PC-3 (cell line): Measurements from ENCODE around the gene EYS. TPM values are rescaled to one million over a fixed set of nuclear protein-coding genes. Genes with fewer than 3 reads are reported as not detected.

Experiments used
- ATAC-seq: fragments of 200-7000 bp; cut with Tn5 transposase; 2 replicates; pipeline ENCODE4 v1.9.1; 2020; ENCODE audit warnings: mild to moderate bottlenecking, moderate library complexity
- BruUV-seq: library from RNA; stranded (reverse); fragments of 400-500 nt; replicated peaks from 2 replicates; lab custom pipeline; 2021; lab: Mats Ljungman, UMichigan
- CTCF ChIA-PET: fragments of 300-600 bp; sonication (Branson Sonifier 250); formaldehyde crosslinking; loops from one replicate; lab custom pipeline; 2022; ENCODE audit warnings: antibody characterized with exemption; lab: Charles Lee
- POLR2A ChIA-PET: fragments of 300-600 bp; sonication (Branson Sonifier 250); formaldehyde crosslinking; loops from one replicate; lab custom pipeline; 2022; ENCODE audit warnings: antibody characterized with exemption; ENCODE audit not compliant: unreplicated experiment; lab: Charles Lee
- DNase-seq: peaks from one replicate; pipeline ENCODE4 v3.0.0-alpha.2; 2015
- H2AFZ ChIP-seq: fragments of 300-600 bp; sonication (generic); 2 replicates; pipeline ENCODE4 v1.6.0; 2016; ENCODE audit warnings: antibody characterized with exemption, low read length
- H3F3A ChIP-seq: fragments of 300-600 bp; sonication (generic); one replicate; pipeline ENCODE4 v1.6.0; 2017; ENCODE audit warnings: antibody characterized with exemption, low read length, control low read depth, mild to moderate bottlenecking; ENCODE audit not compliant: unreplicated experiment
- H3K27ac ChIP-seq: fragments of 300-600 bp; sonication (generic); 2 replicates; pipeline ENCODE4 v1.5.1; 2016; ENCODE audit warnings: mild to moderate bottlenecking, low read length
- H3K27me3 ChIP-seq: fragments of 300-600 bp; sonication (generic); 2 replicates; pipeline ENCODE4 v1.6.1; 2016; ENCODE audit warnings: low read length, mixed read lengths
- H3K36me3 ChIP-seq: fragments of 300-600 bp; sonication (generic); 2 replicates; pipeline ENCODE4 v1.6.1; 2016; ENCODE audit warnings: low read depth, mixed run types, low read length, mixed read lengths
- H3K4me1 ChIP-seq: fragments of 300-600 bp; sonication (generic); 2 replicates; pipeline ENCODE4 v1.5.1; 2016; ENCODE audit warnings: low read length; ENCODE audit not compliant: insufficient read depth
- H3K4me2 ChIP-seq: fragments of 300-600 bp; sonication (generic); 2 replicates; pipeline ENCODE4 v1.6.0; 2016; ENCODE audit warnings: low read length
- H3K4me3 ChIP-seq: fragments of 300-600 bp; sonication (generic); 2 replicates; pipeline ENCODE4 v1.5.1; 2016; ENCODE audit warnings: mild to moderate bottlenecking, low read length, mixed read lengths
- H3K79me2 ChIP-seq: fragments of 300-600 bp; sonication (generic); 2 replicates; pipeline ENCODE4 v1.6.1; 2017; ENCODE audit warnings: low read length, mixed read lengths
- H3K9ac ChIP-seq: fragments of 300-600 bp; sonication (generic); 2 replicates; pipeline ENCODE4 v1.6.0; 2016; ENCODE audit warnings: mild to moderate bottlenecking, low read length
- H3K9me2 ChIP-seq: fragments of 300-600 bp; sonication (generic); replicated peaks from 2 replicates; pipeline ENCODE4 v1.6.1; 2016; ENCODE audit warnings: mixed run types, low read length, mixed read lengths
- H3K9me3 ChIP-seq: fragments of 300-600 bp; sonication (generic); 2 replicates; pipeline ENCODE4 v1.6.1; 2016; ENCODE audit warnings: low read length, mixed read lengths
- H4K20me1 ChIP-seq: fragments of 300-600 bp; sonication (generic); 2 replicates; pipeline ENCODE4 v1.6.1; 2016; ENCODE audit warnings: low read length, mixed read lengths
- EZH2 ChIP-seq: fragments of 300-600 bp; sonication (generic); IDR thresholded peaks from one replicate; pipeline ENCODE4 v1.6.1; 2017; ENCODE audit warnings: antibody characterized with exemption, mild to moderate bottlenecking, low read length; ENCODE audit not compliant: unreplicated experiment
- EZH2phosphoT487 ChIP-seq: fragments of 300-600 bp; sonication (generic); IDR thresholded peaks from 2 replicates; pipeline ENCODE4 v1.6.1; 2018; ENCODE audit warnings: mild to moderate bottlenecking, antibody characterized with exemption, low read length, borderline replicate concordance
- intact Hi-C: fragments of 100-400 bp; cut with micrococcal nuclease; formaldehyde crosslinking; loops from 2 replicates; pipeline ENCODE4 v1.9.0; 2023
- total RNA-seq: library from RNA; depleted of rRNA; stranded (reverse); fragments of >200 nt; gene quantifications from 2 replicates; pipeline ENCODE4 v1.2.3, GENCODE V29; 2014
- TF ChIP-seq, protein P1 (sequence below): fragments of 300-600 bp; sonication (generic); conservative IDR thresholded peaks from 2 replicates; pipeline ENCODE4 v1.5.1; 2017; ENCODE audit warnings: antibody characterized with exemption, low read depth, mild to moderate bottlenecking, low read length

The EYS gene
- total RNA-seq, 1 experiment from 2014 or later: 0.07 TPM

DNA sequence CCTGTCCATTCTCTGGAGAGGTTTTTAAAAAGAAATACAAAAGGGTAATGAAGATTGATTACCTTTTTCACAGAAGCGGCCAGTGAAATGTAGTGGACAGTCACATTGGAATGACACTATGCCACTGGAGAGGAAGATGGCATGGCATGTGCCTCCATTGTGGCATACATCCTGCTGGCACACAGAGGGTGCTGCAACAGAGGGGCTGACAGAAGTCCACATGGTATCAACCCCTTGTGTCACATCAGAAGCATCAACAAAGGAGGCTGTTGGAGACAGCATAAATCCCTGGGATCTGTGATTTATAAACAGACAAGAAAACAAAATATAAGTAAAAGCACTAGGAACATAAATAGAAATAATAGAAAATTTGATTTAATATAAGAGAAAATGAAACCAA is 1476.5 kb downstream of the EYS start:
- no peak overlapping the region for H3K9ac ChIP-seq
- no TSS peak for BruUV-seq
- intact Hi-C loops: no loop called here
- no peaks in the 10 kb centered on the region for H3F3A ChIP-seq
- POLR2A ChIA-PET: no interaction called here
- no peak overlapping the region for H2AFZ ChIP-seq
- no peak overlapping the region for H3K4me3 ChIP-seq
- CTCF ChIA-PET: no interaction called here
- H3K4me2 ChIP-seq: no peak overlapping the region
- no peaks in the 10 kb centered on the region for H3K27me3 ChIP-seq
- H3K4me1 ChIP-seq: no peaks in the 10 kb centered on the region
- ATAC-seq (no peak), DNase-seq (no peak)
- no peak overlapping the region for H3K27ac ChIP-seq
- no peaks in the 10 kb centered on the region for H3K9me3 ChIP-seq
- TF ChIP-seq EZH2phosphoT487 (no peak), EZH2 (no peak)
- TF ChIP-seq, protein P1, sequence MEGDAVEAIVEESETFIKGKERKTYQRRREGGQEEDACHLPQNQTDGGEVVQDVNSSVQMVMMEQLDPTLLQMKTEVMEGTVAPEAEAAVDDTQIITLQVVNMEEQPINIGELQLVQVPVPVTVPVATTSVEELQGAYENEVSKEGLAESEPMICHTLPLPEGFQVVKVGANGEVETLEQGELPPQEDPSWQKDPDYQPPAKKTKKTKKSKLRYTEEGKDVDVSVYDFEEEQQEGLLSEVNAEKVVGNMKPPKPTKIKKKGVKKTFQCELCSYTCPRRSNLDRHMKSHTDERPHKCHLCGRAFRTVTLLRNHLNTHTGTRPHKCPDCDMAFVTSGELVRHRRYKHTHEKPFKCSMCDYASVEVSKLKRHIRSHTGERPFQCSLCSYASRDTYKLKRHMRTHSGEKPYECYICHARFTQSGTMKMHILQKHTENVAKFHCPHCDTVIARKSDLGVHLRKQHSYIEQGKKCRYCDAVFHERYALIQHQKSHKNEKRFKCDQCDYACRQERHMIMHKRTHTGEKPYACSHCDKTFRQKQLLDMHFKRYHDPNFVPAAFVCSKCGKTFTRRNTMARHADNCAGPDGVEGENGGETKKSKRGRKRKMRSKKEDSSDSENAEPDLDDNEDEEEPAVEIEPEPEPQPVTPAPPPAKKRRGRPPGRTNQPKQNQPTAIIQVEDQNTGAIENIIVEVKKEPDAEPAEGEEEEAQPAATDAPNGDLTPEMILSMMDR: no peak
- H3K36me3 ChIP-seq: no peaks in the 10 kb centered on the region
- no peaks in the 10 kb centered on the region for H3K9me2 ChIP-seq
- no peaks in the 10 kb centered on the region for H3K79me2 ChIP-seq
- H4K20me1 ChIP-seq: no peaks in the 10 kb centered on the region

DNA sequence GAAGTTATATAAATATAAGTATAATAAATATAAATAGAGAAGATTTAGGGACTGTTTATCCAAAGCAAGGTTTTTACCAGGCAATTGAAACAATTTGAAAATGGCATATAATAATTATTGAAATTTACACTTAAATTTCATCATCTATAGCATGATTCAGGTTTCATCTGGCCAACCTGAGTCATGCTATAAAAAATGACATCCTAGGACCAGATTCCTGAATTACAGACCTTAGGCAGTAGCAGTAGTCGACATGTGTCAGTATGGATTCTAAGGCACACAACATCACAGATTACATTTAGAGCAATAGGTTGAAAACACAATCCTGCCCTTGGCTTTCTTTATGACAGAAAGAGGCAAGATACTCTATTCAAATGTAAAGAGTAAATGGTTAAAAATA is 1479.2 kb downstream of the EYS start:
- H3K9me3 ChIP-seq: no peaks in the 10 kb centered on the region
- no peaks in the 10 kb centered on the region for H3K4me1 ChIP-seq
- H2AFZ ChIP-seq: no peak overlapping the region
- no peak overlapping the region for H3K27ac ChIP-seq
- no peaks in the 10 kb centered on the region for H3K36me3 ChIP-seq
- ATAC-seq: peak; percentile 64; the same call in 1 of the 2 replicates
- intact Hi-C loops: no loop called here
- H3K9ac ChIP-seq: no peak overlapping the region
- H3K4me2 ChIP-seq: no peak overlapping the region
- H3F3A ChIP-seq: no peaks in the 10 kb centered on the region
- CTCF ChIA-PET: no interaction called here
- peak; percentile 40 for DNase-seq
- H3K27me3 ChIP-seq: no peaks in the 10 kb centered on the region
- no peaks in the 10 kb centered on the region for H3K9me2 ChIP-seq
- BruUV-seq: no TSS peak
- no peaks in the 10 kb centered on the region for H4K20me1 ChIP-seq
- no peak for TF ChIP-seq EZH2phosphoT487
- TF ChIP-seq EZH2: no peak
- TF ChIP-seq, protein P1: no peak
- no peaks in the 10 kb centered on the region for H3K79me2 ChIP-seq
- POLR2A ChIA-PET: no interaction called here
- no peak overlapping the region for H3K4me3 ChIP-seq

DNA sequence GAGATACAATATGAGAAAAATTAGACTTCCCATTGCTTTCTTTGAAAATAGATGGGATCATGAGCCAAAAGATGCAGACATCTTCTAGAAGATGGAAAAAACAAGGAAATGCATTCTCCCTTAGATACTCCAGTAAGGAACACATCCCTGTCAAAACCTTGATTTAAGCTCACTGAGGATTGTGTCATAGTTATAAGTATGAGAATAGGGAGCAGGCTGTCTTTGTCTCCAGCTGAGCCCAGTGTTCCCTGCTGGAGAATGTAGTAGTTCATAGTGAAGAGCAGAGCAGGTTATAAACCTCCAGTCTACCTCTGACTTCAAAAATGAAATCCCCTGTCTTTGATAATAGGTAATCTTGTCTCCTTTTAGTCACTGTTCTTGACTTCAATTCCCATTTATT is 1481.5 kb downstream of the EYS start:
- Histone ChIP-seq H4K20me1 (no peaks in the 10 kb centered on the region), H3K27ac (no peak overlapping the region), H3K9ac (no peak overlapping the region), H3F3A (no peaks in the 10 kb centered on the region), H3K4me1 (no peaks in the 10 kb centered on the region), H3K36me3 (no peaks in the 10 kb centered on the region), H3K27me3 (no peaks in the 10 kb centered on the region), H2AFZ (no peak overlapping the region), H3K79me2 (no peaks in the 10 kb centered on the region), H3K9me2 (no peaks in the 10 kb centered on the region), H3K9me3 (no peaks in the 10 kb centered on the region), H3K4me3 (no peak overlapping the region), H3K4me2 (no peak overlapping the region)
- ChIA-PET POLR2A (no interaction called here), CTCF (no interaction called here)
- ATAC-seq (no peak), DNase-seq (no peak)
- BruUV-seq: no TSS peak
- intact Hi-C loops: no loop called here
- TF ChIP-seq EZH2: no peak
- TF ChIP-seq, protein P1: no peak
- no peak for TF ChIP-seq EZH2phosphoT487
